SK-N-MC (cell line): ENCODE measurements around the gene RUNX1.

Experiments used
- EZH2 ChIP-seq: fragments of 200-600 bp; sonication (generic); IDR thresholded peaks from one replicate; pipeline ENCODE4 v1.6.1; 2017; ENCODE audit warnings: antibody characterized with exemption
- POLR2AphosphoS5 ChIP-seq: IDR thresholded peaks from 2 replicates; pipeline ENCODE4 v1.6.1; 2012; ENCODE audit warnings: mild to moderate bottlenecking, low read depth, low read length, borderline replicate concordance

- no peak for TF ChIP-seq POLR2AphosphoS5
- TF ChIP-seq EZH2: no peak
These were observed 25.1 kb downstream of the RUNX1 start for GRCh38 chr21:35024071-35024420.
